Measurements from ENCODE around the gene ATP5PD. TPM values are rescaled to one million over a fixed set of nuclear protein-coding genes. Genes with fewer than 3 reads are reported as not detected.
A peak's percentile ranks its signal among the peaks of the same experiment; 100 is the strongest.

ATP5PD gene
- total and polyA plus RNA-seq, 2 of the 13 experiments (the other 11 are each of a cell fraction or from before 2014, with no cell fraction given): 158 to 428 TPM

- TF ChIP-seq ZHX2 (IDR thresholded peaks at IDR 0.05; ENCODE audit: low read depth) (0 out of 2 replicates have a peak, but pooled peaks have one; percentile 58), ZHX2 (CRISPR knock-in tag; IDR thresholded peaks at IDR 0.05; ENCODE audit: borderline replicate concordance) (no peak), AGO1 (IDR thresholded peaks at IDR 0.05; ENCODE audit: low read depth, low read length, poor library complexity, severe bottlenecking) (no peak), GATAD2A (CRISPR knock-in tag; IDR thresholded peaks at IDR 0.05) (peak; percentile 98), SP4 (CRISPR knock-in tag; IDR thresholded peaks at IDR 0.05) (no peak; the same call in 1 of the 2 replicates), IRF9 (CRISPR knock-in tag; IDR thresholded peaks at IDR 0.05; ENCODE audit: borderline replicate concordance) (no peak; the same call in 1 of the 2 replicates), ZNF691 (CRISPR knock-in tag; IDR thresholded peaks at IDR 0.05; ENCODE audit: borderline replicate concordance, low read depth) (peak; percentile 55; the same call in 1 of the 2 replicates), ZKSCAN1 (IDR thresholded peaks at IDR 0.05; ENCODE audit: low read length) (no peak), ZNF597 (CRISPR knock-in tag; IDR thresholded peaks at IDR 0.05) (no peak), MTA3 (CRISPR knock-in tag; IDR thresholded peaks at IDR 0.05) (no peak), U2AF2 (IDR thresholded peaks at IDR 0.05; ENCODE audit: low read depth, low read length) (no peak), ZNF550 (CRISPR knock-in tag; IDR thresholded peaks at IDR 0.05; ENCODE audit: borderline replicate concordance) (0 out of 2 replicates have a peak, but pooled peaks have one; percentile 39), ZNF672 (CRISPR knock-in tag; IDR thresholded peaks at IDR 0.05) (no peak), FOSL2 (CRISPR knock-in tag; IDR thresholded peaks at IDR 0.05) (peak; percentile 84), ZNF547 (CRISPR knock-in tag; IDR thresholded peaks at IDR 0.05) (peak; percentile 76; the same call in 1 of the 2 replicates), ZSCAN30 (CRISPR knock-in tag; IDR thresholded peaks at IDR 0.05) (no peak), ZFP90 (CRISPR knock-in tag; IDR thresholded peaks at IDR 0.05; ENCODE audit: borderline replicate concordance) (no peak), TGIF2 (CRISPR knock-in tag; IDR thresholded peaks at IDR 0.05) (peak; percentile 93), SIN3B (IDR thresholded peaks at IDR 0.05; ENCODE audit: low read length) (no peak), ATAD3A (CRISPR knock-in tag; IDR thresholded peaks at IDR 0.05) (no peak)
Measured at GRCh38 chr17:75084039-75084660, 37.4 kb upstream of the ATP5PD start (continued).
